ENCODE data around the gene CREBRF.

Gene CREBRF

DNA sequence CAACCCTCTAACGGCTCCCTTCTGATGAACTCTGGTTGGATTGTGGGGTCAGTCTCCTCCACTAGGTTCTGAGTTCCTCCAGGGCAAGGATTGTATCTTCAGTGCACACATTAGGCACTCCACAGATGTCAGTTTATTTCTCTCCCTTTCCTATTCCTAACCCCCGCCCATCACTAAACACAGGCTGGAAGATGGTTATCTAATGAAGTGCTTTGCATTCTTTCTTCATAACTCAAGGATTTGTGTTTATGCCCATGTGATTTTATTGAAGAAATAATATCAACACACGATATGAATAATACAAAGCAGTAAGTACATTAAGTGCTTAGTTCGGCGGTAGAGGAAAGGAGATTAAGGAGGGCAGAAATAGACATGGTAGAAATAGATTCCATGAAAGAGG lies 4.4 kb upstream of the CREBRF start:
- Histone ChIP-seq H3K4me2 (ENCODE audit: low read depth, low read length) (no peak overlapping the region), H4K20me1 (ENCODE audit: insufficient read depth, low read length) (no peaks in the 10 kb centered on the region), H3K9me2 (replicated peaks; ENCODE audit: insufficient read depth, low read length) (no peaks in the 10 kb centered on the region), H3K36me3 (replicated peaks; ENCODE audit: insufficient read depth, low read length) (no peaks in the 10 kb centered on the region), H3F3A (ENCODE audit: insufficient read depth, low read length) (no peaks in the 10 kb centered on the region), H3K27me3 (replicated peaks; ENCODE audit: insufficient read depth, low read length) (no peaks in the 10 kb centered on the region), H2AFZ (ENCODE audit: low read length) (no peak overlapping the region), H3K27ac (ENCODE audit: low read length) (no peak overlapping the region), H3K9me3 (replicated peaks; ENCODE audit: insufficient read depth, low read length) (no peaks in the 10 kb centered on the region), H3K79me2 (ENCODE audit: low read length) (no peaks in the 10 kb centered on the region), H3K4me3 (ENCODE audit: low read length) (no peak overlapping the region), H3K9ac (ENCODE audit: low read length) (no peak overlapping the region), H3K4me1 (ENCODE audit: low read length) (peaks cover 8% of the 10 kb centered on the region)
- no peak for TF ChIP-seq CTCF (IDR thresholded peaks at IDR 0.05; ENCODE audit: low read length)
- no peak for TF ChIP-seq EZH2phosphoT487 (IDR thresholded peaks at IDR 0.05; ENCODE audit: low read length)
- DNase-seq = no peak

- Histone ChIP-seq H3K9me3 (replicated peaks; ENCODE audit: insufficient read depth, low read length) (no peaks in the 10 kb centered on the region), H3K36me3 (replicated peaks; ENCODE audit: insufficient read depth, low read length) (no peaks in the 10 kb centered on the region), H3K27ac (ENCODE audit: low read length) (no peak overlapping the region), H3K9me2 (replicated peaks; ENCODE audit: insufficient read depth, low read length) (no peaks in the 10 kb centered on the region), H3K4me1 (ENCODE audit: low read length) (peaks cover 8% of the 10 kb centered on the region), H3K79me2 (ENCODE audit: low read length) (peaks cover 1% of the 10 kb centered on the region), H3K27me3 (replicated peaks; ENCODE audit: insufficient read depth, low read length) (no peaks in the 10 kb centered on the region), H2AFZ (ENCODE audit: low read length) (no peak overlapping the region), H3K4me3 (ENCODE audit: low read length) (no peak overlapping the region), H3F3A (ENCODE audit: insufficient read depth, low read length) (peaks cover 8% of the 10 kb centered on the region), H3K4me2 (ENCODE audit: low read depth, low read length) (no peak overlapping the region), H4K20me1 (ENCODE audit: insufficient read depth, low read length) (no peaks in the 10 kb centered on the region), H3K9ac (ENCODE audit: low read length) (no peak overlapping the region)
- no peak for DNase-seq
- TF ChIP-seq EZH2phosphoT487 (IDR thresholded peaks at IDR 0.05; ENCODE audit: low read length) = no peak
- TF ChIP-seq EZH2 (optimal IDR thresholded peaks at IDR 0.05; ENCODE audit: low read depth, low read length) = no peak
- no peak for TF ChIP-seq CTCF (IDR thresholded peaks at IDR 0.05; ENCODE audit: low read length)
Measured at GRCh38 chr5:173053041-173053440, 3.1 kb upstream of the CREBRF start.

DNA sequence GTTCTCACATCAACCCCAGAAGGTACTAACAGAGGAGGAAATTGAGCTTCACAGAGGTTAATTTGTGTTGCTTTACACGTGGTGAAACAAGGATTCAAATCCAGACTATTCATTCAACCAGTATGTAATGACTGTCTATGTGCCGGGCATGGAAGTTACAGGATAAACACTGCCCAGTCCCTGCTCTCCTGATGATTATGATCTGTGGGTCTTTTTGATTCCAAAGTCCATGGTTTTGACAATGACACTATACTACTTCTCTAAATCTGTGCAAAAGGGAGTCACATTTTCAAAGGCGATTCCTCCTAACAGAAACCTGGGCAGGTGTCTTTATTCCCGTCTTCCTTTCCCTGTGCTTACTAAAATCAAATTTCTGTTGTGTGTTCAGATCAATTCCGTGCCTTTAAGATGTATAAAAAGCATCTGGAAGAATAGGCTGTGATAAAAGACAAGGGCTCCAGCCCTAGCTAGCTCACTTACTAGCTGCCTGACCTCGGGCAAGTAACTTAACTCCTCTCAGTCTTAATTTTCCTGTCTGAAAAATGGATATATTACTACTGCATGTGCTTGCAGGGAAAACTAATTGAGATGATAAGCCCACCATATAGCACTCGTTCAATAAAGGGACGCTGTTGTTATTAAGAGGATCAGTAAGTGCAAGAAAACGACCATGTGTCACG lies 970 bp upstream of the CREBRF start:
- Histone ChIP-seq H3K4me3 (ENCODE audit: low read length) (peak overlapping the region; percentile 75), H3K79me2 (ENCODE audit: low read length) (peaks cover 18% of the 10 kb centered on the region)
- DNase-seq = no peak

More for the DNA sequence above, 970 bp upstream of the CREBRF start:
- Histone ChIP-seq H3K4me1 (ENCODE audit: low read length) (peaks cover 11% of the 10 kb centered on the region), H2AFZ (ENCODE audit: low read length) (peak overlapping the region; percentile 92), H3K4me2 (ENCODE audit: low read depth, low read length) (peak overlapping the region; percentile 95), H3F3A (ENCODE audit: insufficient read depth, low read length) (peaks cover 10% of the 10 kb centered on the region), H3K36me3 (replicated peaks; ENCODE audit: insufficient read depth, low read length) (no peaks in the 10 kb centered on the region), H3K9ac (ENCODE audit: low read length) (peak overlapping the region; percentile 39; the same call in 1 of the 2 replicates), H4K20me1 (ENCODE audit: insufficient read depth, low read length) (no peaks in the 10 kb centered on the region), H3K27ac (ENCODE audit: low read length) (peak overlapping the region; percentile 9; the same call in 1 of the 2 replicates), H3K9me2 (replicated peaks; ENCODE audit: insufficient read depth, low read length) (no peaks in the 10 kb centered on the region), H3K27me3 (replicated peaks; ENCODE audit: insufficient read depth, low read length) (no peaks in the 10 kb centered on the region), H3K9me3 (replicated peaks; ENCODE audit: insufficient read depth, low read length) (no peaks in the 10 kb centered on the region)
- no peak for TF ChIP-seq CTCF (IDR thresholded peaks at IDR 0.05; ENCODE audit: low read length)
- no peak for TF ChIP-seq EZH2phosphoT487 (IDR thresholded peaks at IDR 0.05; ENCODE audit: low read length)
- no peak for TF ChIP-seq EZH2 (optimal IDR thresholded peaks at IDR 0.05; ENCODE audit: low read depth, low read length)

Data from MM.1S (cell line).